GM06990 (cell line): ENCODE results near the gene PCNX3.
A peak's percentile ranks its signal among the peaks of the same experiment; 100 is the strongest.

Source experiments
- DNase-seq: peaks from one replicate; pipeline ENCODE4 v3.0.0-alpha.2; 2011; ENCODE audit not compliant: insufficient read length; ENCODE audit errors: extremely low read depth
- H3K27me3 ChIP-seq: replicated peaks from 2 replicates; pipeline ENCODE4 v1.6.0; 2011; ENCODE audit warnings: low read length; ENCODE audit not compliant: control insufficient read depth, insufficient read depth
- H3K36me3 ChIP-seq: 2 replicates; pipeline ENCODE4 v1.5.1; 2011; ENCODE audit warnings: low read length; ENCODE audit not compliant: control insufficient read depth, insufficient read depth
- H3K4me3 ChIP-seq: replicated peaks from 2 replicates; pipeline ENCODE4 v1.5.1; 2011; ENCODE audit warnings: low read depth, mild to moderate bottlenecking, control low read depth, low read length
- CTCF ChIP-seq: IDR thresholded peaks from 2 replicates; pipeline ENCODE4 v1.5.1; 2011; ENCODE audit warnings: low read length, control low read depth, mild to moderate bottlenecking, inconsistent platforms; ENCODE audit not compliant: insufficient read depth, poor library complexity, severe bottlenecking

Gene PCNX3

GRCh38 chr11:65640483-65641296, 25.1 kb downstream of the PCNX3 start:
- no peak for DNase-seq
- TF ChIP-seq CTCF = no peak
- H3K4me3 ChIP-seq = peak overlapping the region; percentile 60

GRCh38 chr11:65641297-65642013, 25.9 kb downstream of the PCNX3 start:
- no peak for TF ChIP-seq CTCF
- Histone ChIP-seq H3K4me3 (peak overlapping the region; percentile 60), H3K27me3 (no peaks in the 10 kb centered on the region), H3K36me3 (peaks cover 39% of the 10 kb centered on the region)
- DNase-seq = no peak

More at GRCh38 chr11:65640483-65641296, 25.1 kb downstream of the PCNX3 start:
- H3K27me3 ChIP-seq = no peaks in the 10 kb centered on the region
- H3K36me3 ChIP-seq = peaks cover 38% of the 10 kb centered on the region

DNA sequence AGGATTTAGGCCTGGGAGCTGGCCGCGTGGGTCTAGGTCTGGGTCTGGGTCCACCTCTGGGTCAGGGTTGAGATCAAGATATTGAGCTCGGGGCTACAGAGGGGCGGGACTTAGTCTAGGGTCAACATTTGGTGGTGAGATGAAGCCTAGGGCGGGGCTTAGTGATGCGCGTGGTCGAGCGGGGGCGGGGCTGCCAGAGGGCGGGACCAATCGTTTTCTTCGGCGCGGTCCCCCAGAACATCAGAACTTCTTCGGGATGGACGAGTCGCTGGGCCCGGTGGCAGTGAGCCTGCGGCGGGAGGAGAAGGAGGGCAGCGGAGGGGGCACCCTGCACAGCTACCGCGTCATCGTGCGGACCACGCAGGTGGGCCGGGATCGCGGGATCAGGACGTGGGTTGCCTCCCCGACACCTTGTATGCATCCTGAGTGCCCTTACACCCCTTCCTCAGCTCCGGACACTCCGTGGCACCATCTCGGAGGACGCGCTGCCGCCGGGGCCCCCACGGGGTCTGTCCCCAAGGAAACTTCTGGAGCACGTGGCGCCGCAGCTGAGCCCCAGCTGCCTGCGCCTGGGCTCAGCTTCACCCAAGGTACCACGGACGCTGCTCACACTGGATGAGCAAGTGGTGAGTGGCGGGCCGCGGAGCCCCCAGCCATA, 26.6 kb downstream of the PCNX3 start:
- TF ChIP-seq CTCF = no peak
- no peaks in the 10 kb centered on the region for H3K27me3 ChIP-seq
- no peak for DNase-seq
- H3K4me3 ChIP-seq = no peak overlapping the region; the same call in 1 of the 2 replicates
- peaks cover 33% of the 10 kb centered on the region for H3K36me3 ChIP-seq

GRCh38 chr11:65643971-65644370, 28.4 kb downstream of the PCNX3 start:
- Histone ChIP-seq H3K27me3 (no peaks in the 10 kb centered on the region), H3K4me3 (no peak overlapping the region), H3K36me3 (peaks cover 33% of the 10 kb centered on the region)
- no peak for DNase-seq
- TF ChIP-seq CTCF = no peak

- Histone ChIP-seq H3K4me3 (no peak overlapping the region), H3K36me3 (peaks cover 35% of the 10 kb centered on the region), H3K27me3 (no peaks in the 10 kb centered on the region)
- TF ChIP-seq CTCF = no peak
- DNase-seq = no peak
These were observed 29.3 kb downstream of the PCNX3 start for GRCh38 chr11:65644837-65645236.
